Esophagus squamous epithelium (tissue), 4 donors: ENCODE data around the gene SLC35F3.

ENCODE experiments used
- POLR2A ChIP-seq, 4 donors: fragments of 450-650 bp; IDR thresholded peaks; one replicate each; pipeline ENCODE4 v1.6.1; 2017; ENCODE audit warnings: antibody characterized with exemption in 4 of 4, mild to moderate bottlenecking in 4 of 4, moderate library complexity in 3 of 4
- TF ChIP-seq, protein P1 (sequence below), 6 experiments: fragments of 450-650 bp in 4 of 6; fragments of 200-600 bp in 2 of 6; sonication (generic) in 2 of 6; IDR thresholded peaks; one replicate each; pipeline ENCODE4 v1.5.1; 2016 to 2019; ENCODE audit warnings: antibody characterized with exemption in 6 of 6, mild to moderate bottlenecking in 4 of 6, moderate library complexity in 4 of 6

DNA sequence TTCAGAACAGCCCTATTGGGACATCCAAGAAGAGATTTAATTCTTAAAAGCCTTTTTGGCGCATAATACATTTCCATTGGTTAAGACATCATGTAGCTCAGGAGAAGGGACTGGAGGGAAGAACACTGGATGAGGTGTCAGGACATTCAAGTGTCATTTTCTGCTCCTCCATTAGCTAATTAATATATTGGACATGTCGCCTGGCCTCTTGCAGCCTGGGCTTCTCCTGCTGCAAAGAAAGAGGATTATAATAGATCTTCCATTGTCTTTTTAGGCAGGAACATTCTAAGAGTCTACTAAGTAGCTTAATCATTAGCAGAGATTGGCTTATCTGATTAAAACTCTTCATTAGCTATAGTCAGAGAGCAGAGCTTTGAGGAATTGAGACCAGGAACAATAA is 317.1 kb downstream of the SLC35F3 start:
- TF ChIP-seq, protein P1, sequence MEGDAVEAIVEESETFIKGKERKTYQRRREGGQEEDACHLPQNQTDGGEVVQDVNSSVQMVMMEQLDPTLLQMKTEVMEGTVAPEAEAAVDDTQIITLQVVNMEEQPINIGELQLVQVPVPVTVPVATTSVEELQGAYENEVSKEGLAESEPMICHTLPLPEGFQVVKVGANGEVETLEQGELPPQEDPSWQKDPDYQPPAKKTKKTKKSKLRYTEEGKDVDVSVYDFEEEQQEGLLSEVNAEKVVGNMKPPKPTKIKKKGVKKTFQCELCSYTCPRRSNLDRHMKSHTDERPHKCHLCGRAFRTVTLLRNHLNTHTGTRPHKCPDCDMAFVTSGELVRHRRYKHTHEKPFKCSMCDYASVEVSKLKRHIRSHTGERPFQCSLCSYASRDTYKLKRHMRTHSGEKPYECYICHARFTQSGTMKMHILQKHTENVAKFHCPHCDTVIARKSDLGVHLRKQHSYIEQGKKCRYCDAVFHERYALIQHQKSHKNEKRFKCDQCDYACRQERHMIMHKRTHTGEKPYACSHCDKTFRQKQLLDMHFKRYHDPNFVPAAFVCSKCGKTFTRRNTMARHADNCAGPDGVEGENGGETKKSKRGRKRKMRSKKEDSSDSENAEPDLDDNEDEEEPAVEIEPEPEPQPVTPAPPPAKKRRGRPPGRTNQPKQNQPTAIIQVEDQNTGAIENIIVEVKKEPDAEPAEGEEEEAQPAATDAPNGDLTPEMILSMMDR (IDR thresholded peaks at IDR 0.05): no peak
- TF ChIP-seq POLR2A (IDR thresholded peaks at IDR 0.05): no peak
